ENCODE measurements around the gene TARS2. TPM values are rescaled to one million over a fixed set of nuclear protein-coding genes. Genes with fewer than 3 reads are reported as not detected.

The TARS2 gene
- total RNA-seq, 1 experiment from 2014 or later, result 65.3 TPM

DNA sequence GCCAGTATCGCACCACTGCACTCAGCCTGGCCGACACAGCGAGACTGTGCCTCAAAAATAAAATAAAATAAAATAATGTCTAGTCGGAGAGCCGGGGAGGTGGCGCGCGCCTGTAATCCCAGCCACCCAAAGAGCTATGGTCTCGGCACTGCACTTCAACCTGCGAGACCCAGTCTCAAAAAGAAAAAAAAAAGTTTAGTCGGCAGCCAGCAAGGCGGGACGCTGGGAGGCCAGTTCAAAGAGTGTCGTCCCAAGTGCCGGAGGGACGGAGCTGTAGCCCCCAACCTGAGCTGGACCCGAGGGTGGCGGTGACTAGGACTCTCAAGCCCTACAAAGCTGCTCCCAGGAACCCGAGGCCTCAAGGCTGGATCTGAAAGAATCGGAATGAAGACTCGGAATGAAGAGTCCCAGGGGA is 27.7 kb downstream of the TARS2 start:
- Histone ChIP-seq H3K27me3 (ENCODE audit: control insufficient read depth, insufficient read depth, low read length) (no peaks in the 10 kb centered on the region), H3K36me3 (replicated peaks; ENCODE audit: control insufficient read depth, insufficient read depth, low read length) (no peaks in the 10 kb centered on the region), H3K4me3 (ENCODE audit: insufficient read depth, low read depth, low read length) (peak overlapping the region; percentile 78)
- no peak for DNase-seq

GRCh38 chr1:150515328-150516049 is 28.3 kb downstream of the TARS2 start, which contains the start of gene FALEC:
TSS of gene FALEC (plus strand) at chr1:150515752.
- peak; percentile 100 for DNase-seq
- H3K4me3 ChIP-seq (ENCODE audit: insufficient read depth, low read depth, low read length), result peak within 1 kb of the TSS; percentile 78
- H3K27me3 ChIP-seq (ENCODE audit: control insufficient read depth, insufficient read depth, low read length), result no peaks in the 10 kb centered on the region
- no peaks in the 10 kb centered on the region for H3K36me3 ChIP-seq (replicated peaks; ENCODE audit: control insufficient read depth, insufficient read depth, low read length)

DNA sequence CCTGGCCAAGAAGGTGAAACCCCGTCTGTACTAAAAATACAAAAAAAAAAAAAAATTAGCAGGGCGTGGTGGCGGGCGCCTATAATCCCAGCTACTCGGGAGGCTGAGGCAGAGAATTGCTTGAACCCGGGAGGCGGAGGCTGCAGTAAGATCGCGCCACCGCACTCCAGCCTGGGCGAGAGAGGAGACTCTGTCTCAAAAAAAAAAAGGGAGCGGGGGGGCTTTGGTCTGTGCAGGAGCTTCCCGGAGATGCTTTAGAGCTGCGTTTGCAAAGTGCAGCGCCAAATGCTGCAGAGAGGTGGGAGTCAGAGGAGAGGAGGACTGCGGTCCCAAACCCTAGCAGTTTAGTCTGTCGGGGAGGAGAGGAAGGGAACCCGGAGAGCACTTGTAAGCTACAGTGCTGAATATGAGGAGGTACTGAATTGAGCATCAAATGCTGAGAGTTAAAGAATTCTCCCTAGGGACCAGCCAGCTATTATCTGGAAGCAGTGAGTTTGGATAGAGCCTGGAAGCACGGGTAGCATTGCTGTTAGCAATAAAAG is 28.9 kb downstream of the TARS2 start:
- Histone ChIP-seq H3K36me3 (replicated peaks; ENCODE audit: control insufficient read depth, insufficient read depth, low read length) (no peaks in the 10 kb centered on the region), H3K27me3 (ENCODE audit: control insufficient read depth, insufficient read depth, low read length) (no peaks in the 10 kb centered on the region), H3K4me3 (ENCODE audit: insufficient read depth, low read depth, low read length) (peak overlapping the region; percentile 78)
- peak; percentile 69 for DNase-seq

DNA sequence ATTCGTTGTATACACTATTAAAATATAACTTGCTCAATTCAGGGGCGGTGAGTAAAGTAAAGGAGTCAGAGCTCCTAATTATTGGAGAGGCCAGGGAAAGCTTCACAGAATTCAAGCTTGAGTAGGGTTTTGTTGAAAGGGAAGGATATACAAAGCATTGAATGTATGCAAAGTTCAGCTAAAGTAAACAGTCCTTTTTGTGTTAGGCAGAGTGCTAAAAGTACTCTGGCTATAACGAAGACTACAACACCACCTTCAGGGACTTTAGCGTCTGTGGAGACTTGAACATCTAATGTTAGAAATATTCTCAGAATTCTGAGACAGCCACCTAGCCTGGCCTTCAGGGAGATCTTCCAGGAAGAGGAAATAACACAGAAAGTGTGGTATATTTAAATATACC is 29.4 kb downstream of the TARS2 start:
- Histone ChIP-seq H3K27me3 (ENCODE audit: control insufficient read depth, insufficient read depth, low read length) (no peaks in the 10 kb centered on the region), H3K4me3 (ENCODE audit: insufficient read depth, low read depth, low read length) (peak overlapping the region; percentile 78), H3K36me3 (replicated peaks; ENCODE audit: control insufficient read depth, insufficient read depth, low read length) (no peaks in the 10 kb centered on the region)
- DNase-seq, result no peak

DNA sequence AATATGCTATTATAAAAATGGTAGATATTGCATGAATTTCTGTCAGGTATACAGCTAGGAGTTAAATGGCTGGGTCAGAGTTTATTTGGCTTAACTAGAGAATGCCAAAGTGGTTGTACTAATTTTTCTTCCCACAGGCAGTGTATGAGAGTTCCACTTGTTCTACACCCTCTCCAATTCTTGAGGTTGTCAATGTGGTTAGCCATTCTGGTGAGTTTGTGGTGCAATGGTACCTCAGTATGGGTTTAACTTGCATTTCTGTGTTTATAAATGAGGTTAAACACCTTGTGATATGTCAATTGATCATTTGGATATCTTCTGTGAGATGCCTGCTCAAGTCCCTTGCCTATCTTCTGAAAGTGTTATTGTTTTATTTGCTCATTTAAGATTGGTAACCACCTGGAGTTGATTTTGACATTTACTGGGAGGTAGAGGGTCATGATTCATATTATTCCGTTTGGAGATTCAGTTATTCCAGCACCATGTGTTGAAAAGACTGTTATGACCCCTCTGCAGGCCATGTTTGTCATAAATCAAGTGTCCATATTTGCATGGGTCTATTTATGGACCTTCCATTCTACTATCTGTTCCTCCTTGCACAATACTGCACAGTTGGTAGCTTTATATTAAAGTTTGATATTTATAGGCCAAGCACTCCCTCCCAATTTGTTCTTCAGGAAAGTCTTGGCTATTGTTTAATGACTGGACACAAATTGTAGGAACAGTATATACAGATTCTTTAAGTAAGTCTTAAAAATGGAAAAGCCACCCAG is 34.2 kb downstream of the TARS2 start:
- Histone ChIP-seq H3K4me3 (ENCODE audit: insufficient read depth, low read depth, low read length) (no peak overlapping the region), H3K27me3 (ENCODE audit: control insufficient read depth, insufficient read depth, low read length) (no peaks in the 10 kb centered on the region), H3K36me3 (replicated peaks; ENCODE audit: control insufficient read depth, insufficient read depth, low read length) (no peaks in the 10 kb centered on the region)
- no peak for DNase-seq

DNA sequence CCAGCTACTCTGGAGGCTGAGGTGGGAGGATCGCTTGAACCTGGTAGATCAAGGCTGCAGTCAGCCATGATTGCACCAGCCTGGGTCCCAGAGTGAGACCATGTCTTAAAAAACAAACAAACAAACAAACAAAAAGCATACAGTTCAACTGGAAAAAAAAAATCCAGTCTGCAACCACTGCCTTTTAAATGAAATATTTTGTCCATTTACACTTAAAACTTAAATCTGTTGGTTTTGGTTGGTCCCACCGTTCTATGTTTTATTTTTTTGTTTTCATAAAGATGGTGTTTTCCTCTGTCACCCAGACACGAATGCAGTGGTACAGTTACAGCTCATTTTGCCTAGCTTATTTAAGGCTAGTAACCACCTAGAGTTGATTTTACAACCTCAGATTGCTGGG is 38.1 kb downstream of the TARS2 start:
- no peak for DNase-seq
- Histone ChIP-seq H3K36me3 (replicated peaks; ENCODE audit: control insufficient read depth, insufficient read depth, low read length) (no peaks in the 10 kb centered on the region), H3K4me3 (ENCODE audit: insufficient read depth, low read depth, low read length) (no peak overlapping the region), H3K27me3 (ENCODE audit: control insufficient read depth, insufficient read depth, low read length) (no peaks in the 10 kb centered on the region)

DNA sequence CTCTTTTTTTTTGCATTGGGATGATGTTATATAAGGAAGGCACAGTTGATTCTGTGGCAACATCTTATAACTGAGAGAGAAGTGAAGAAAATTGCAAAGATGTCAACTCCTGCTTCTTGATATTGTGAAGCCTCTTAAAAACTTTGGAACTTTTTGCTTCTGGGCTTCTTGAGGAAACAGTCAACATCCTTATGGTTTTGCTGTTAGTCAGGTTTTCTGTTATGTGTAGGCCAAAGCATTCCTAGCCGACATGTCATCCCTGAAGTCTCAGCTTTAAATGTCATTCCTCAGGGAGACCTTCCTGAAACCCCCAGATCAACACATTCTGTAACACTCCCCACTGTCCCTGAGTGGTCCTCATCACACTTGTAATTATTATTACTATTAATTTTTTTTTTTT is 41.0 kb downstream of the TARS2 start:
- no peak overlapping the region for H3K4me3 ChIP-seq (ENCODE audit: insufficient read depth, low read depth, low read length)

GRCh38 chr1:150529017-150529416 is 41.8 kb downstream of the TARS2 start:
- H3K27me3 ChIP-seq (ENCODE audit: control insufficient read depth, insufficient read depth, low read length), result no peaks in the 10 kb centered on the region
- H3K4me3 ChIP-seq (ENCODE audit: insufficient read depth, low read depth, low read length), result no peak overlapping the region
- DNase-seq, result no peak
- H3K36me3 ChIP-seq (replicated peaks; ENCODE audit: control insufficient read depth, insufficient read depth, low read length), result no peaks in the 10 kb centered on the region

More for the DNA sequence above, 41.0 kb downstream of the TARS2 start:
- Histone ChIP-seq H3K27me3 (ENCODE audit: control insufficient read depth, insufficient read depth, low read length) (no peaks in the 10 kb centered on the region), H3K36me3 (replicated peaks; ENCODE audit: control insufficient read depth, insufficient read depth, low read length) (no peaks in the 10 kb centered on the region)
- no peak for DNase-seq

DNA sequence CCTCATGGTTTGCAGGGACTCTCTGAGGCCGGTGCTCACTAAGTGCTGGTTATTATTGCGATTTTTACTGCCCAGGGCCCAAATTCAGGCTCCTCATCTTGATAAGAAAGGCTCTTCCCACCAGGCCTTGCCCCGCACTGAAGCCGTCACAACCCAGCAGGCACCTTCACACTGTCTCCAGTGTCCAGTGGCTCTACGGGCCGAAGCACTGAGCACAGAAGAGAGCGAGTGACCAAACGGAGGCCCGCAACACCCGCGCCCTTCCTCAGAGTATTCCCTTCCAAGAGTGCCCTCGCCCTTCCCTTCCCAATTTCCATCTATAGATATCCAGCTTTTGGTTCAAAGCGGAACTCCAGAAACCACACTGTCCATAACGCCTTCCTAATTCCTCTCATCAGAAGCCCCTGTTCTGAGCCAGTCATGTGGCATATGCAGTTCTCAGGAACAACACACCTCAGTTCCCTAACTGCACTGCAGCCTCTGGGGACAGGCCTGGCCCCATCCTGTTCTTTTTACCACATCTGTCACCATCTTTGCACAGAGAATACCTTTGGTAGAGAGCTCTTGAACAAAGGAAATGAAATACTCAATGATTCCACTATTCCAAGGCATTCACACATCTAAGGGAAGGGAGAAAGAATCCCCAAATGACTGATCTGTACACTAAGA is 43.4 kb downstream of the TARS2 start:
- Histone ChIP-seq H3K36me3 (replicated peaks; ENCODE audit: control insufficient read depth, insufficient read depth, low read length) (no peaks in the 10 kb centered on the region), H3K4me3 (ENCODE audit: insufficient read depth, low read depth, low read length) (no peak overlapping the region), H3K27me3 (ENCODE audit: control insufficient read depth, insufficient read depth, low read length) (no peaks in the 10 kb centered on the region)
- DNase-seq, result peak; percentile 11

DNA sequence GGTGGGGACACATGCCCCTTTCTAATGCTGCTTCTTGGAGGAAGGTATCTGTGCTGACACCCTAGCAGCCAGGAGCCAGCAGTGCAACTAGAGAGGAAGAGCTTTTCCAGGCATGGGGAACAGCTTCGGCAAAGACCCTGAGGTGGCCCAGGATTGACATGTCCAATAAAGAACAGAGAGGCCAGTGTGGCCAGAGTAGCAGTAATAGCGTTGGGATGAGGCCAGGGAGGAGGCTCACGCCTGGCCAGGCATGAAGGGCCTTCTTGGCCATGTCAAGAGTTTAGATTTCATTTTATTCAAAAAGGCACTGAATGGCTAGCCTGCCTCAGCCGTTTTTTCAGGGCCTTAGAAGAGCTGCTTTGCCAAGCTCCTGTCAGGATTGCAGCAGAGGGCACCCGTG is 45.6 kb downstream of the TARS2 start:
- Histone ChIP-seq H3K36me3 (replicated peaks; ENCODE audit: control insufficient read depth, insufficient read depth, low read length) (no peaks in the 10 kb centered on the region), H3K27me3 (ENCODE audit: control insufficient read depth, insufficient read depth, low read length) (no peaks in the 10 kb centered on the region), H3K4me3 (ENCODE audit: insufficient read depth, low read depth, low read length) (no peak overlapping the region)
- no peak for DNase-seq

- Histone ChIP-seq H3K36me3 (replicated peaks; ENCODE audit: control insufficient read depth, insufficient read depth, low read length) (no peaks in the 10 kb centered on the region), H3K4me3 (ENCODE audit: insufficient read depth, low read depth, low read length) (no peak overlapping the region), H3K27me3 (ENCODE audit: control insufficient read depth, insufficient read depth, low read length) (no peaks in the 10 kb centered on the region; the same call in 1 of the 2 replicates)
- peak; percentile 34 for DNase-seq
These were observed 46.8 kb downstream of the TARS2 start for GRCh38 chr1:150534002-150534401.

- Histone ChIP-seq H3K36me3 (replicated peaks; ENCODE audit: control insufficient read depth, insufficient read depth, low read length) (no peaks in the 10 kb centered on the region), H3K27me3 (ENCODE audit: control insufficient read depth, insufficient read depth, low read length) (no peaks in the 10 kb centered on the region; the same call in 1 of the 2 replicates), H3K4me3 (ENCODE audit: insufficient read depth, low read depth, low read length) (no peak overlapping the region)
- peak; percentile 9 for DNase-seq
These were observed 48.5 kb downstream of the TARS2 start for GRCh38 chr1:150535511-150536287.

GRCh38 chr1:150536836-150537731 is 49.9 kb downstream of the TARS2 start:
- Histone ChIP-seq H3K36me3 (replicated peaks; ENCODE audit: control insufficient read depth, insufficient read depth, low read length) (no peaks in the 10 kb centered on the region), H3K4me3 (ENCODE audit: insufficient read depth, low read depth, low read length) (no peak overlapping the region), H3K27me3 (ENCODE audit: control insufficient read depth, insufficient read depth, low read length) (no peaks in the 10 kb centered on the region; the same call in 1 of the 2 replicates)
- DNase-seq, result peak; percentile 16
